CD14-positive monocyte (primary cell): ENCODE data around the gene RALB. TPM values are rescaled to one million over a fixed set of nuclear protein-coding genes. Genes with fewer than 3 reads are reported as not detected.
A peak's percentile ranks its signal among the peaks of the same experiment; 100 is the strongest.

ENCODE experiments used
- DNase-seq, 3 donors: peaks; one replicate each; pipeline ENCODE4 v3.0.0-alpha.2; 2011 to 2022
- H2AFZ ChIP-seq: 2 replicates; pipeline ENCODE4 v1.6.0; 2012; ENCODE audit warnings: mild to moderate bottlenecking, low read depth, low read length, inconsistent platforms; ENCODE audit not compliant: insufficient read depth, poor library complexity, severe bottlenecking
- H3K27ac ChIP-seq, 2 donors: 1 replicate in 1 of 2; 2 replicates in 1 of 2; pipeline ENCODE4 v1.5.1; 2012 to 2013; ENCODE audit warnings: low read length in 2 of 2, control low read depth in 1 of 2, inconsistent platforms in 1 of 2, low read depth in 1 of 2, mild to moderate bottlenecking in 1 of 2
- H3K27me3 ChIP-seq, 2 donors: one replicate each; pipeline versions ENCODE4 v1.6.0 to v1.6.1; 2011 to 2013; ENCODE audit warnings: low read length in 2 of 2; ENCODE audit not compliant: control insufficient read depth in 2 of 2, insufficient read depth in 2 of 2
- H3K36me3 ChIP-seq, 2 donors: replicated peaks in 1 of 2; 1 replicate in 1 of 2; 2 replicates in 1 of 2; pipeline versions ENCODE4 v1.5.1 to v1.6.1; 2012 to 2013; ENCODE audit warnings: low read length in 2 of 2, control low read depth in 1 of 2, inconsistent platforms in 1 of 2, mild to moderate bottlenecking in 1 of 2; ENCODE audit not compliant: insufficient read depth in 2 of 2, control insufficient read depth in 1 of 2
- H3K4me1 ChIP-seq, 2 donors: 1 replicate in 1 of 2; 2 replicates in 1 of 2; pipeline versions ENCODE4 v1.5.1 to v1.6.1; 2012 to 2013; ENCODE audit warnings: low read length in 2 of 2, control low read depth in 1 of 2, inconsistent platforms in 1 of 2, mild to moderate bottlenecking in 1 of 2, moderate library complexity in 1 of 2; ENCODE audit not compliant: insufficient read depth in 2 of 2, control insufficient read depth in 1 of 2
- H3K4me2 ChIP-seq: replicated peaks from 2 replicates; pipeline ENCODE3; 2012; ENCODE audit warnings: low read length, moderate library complexity, mild to moderate bottlenecking; ENCODE audit not compliant: poor library complexity, severe bottlenecking; ENCODE audit errors: extremely low read depth
- H3K4me3 ChIP-seq, 3 experiments: fragments of 200-600 bp in 1 of 3; sonication (generic) in 1 of 3; replicated peaks in 1 of 3; 1 replicate in 2 of 3; 2 replicates in 1 of 3; pipeline ENCODE4 v1.5.1; 2011 to 2013; ENCODE audit warnings: low read length in 3 of 3, mild to moderate bottlenecking in 3 of 3, control low read depth in 2 of 3, low read depth in 2 of 3, inconsistent platforms in 1 of 3, moderate library complexity in 1 of 3
- H3K79me2 ChIP-seq: 2 replicates; pipeline ENCODE4 v1.6.0; 2012; ENCODE audit warnings: mild to moderate bottlenecking, control low read depth, inconsistent platforms, low read length, moderate library complexity; ENCODE audit not compliant: insufficient read depth
- H3K9ac ChIP-seq: 2 replicates; pipeline ENCODE4 v1.6.0; 2017; ENCODE audit warnings: low read length, mild to moderate bottlenecking; ENCODE audit not compliant: insufficient read depth, poor library complexity, severe bottlenecking
- H3K9me3 ChIP-seq, 2 donors: replicated peaks in 1 of 2; 1 replicate in 1 of 2; 2 replicates in 1 of 2; pipeline versions ENCODE4 v1.5.1 to v1.6.1; 2012 to 2013; ENCODE audit warnings: low read length in 2 of 2, control low read depth in 1 of 2; ENCODE audit not compliant: control insufficient read depth in 1 of 2, insufficient read depth in 1 of 2
- H4K20me1 ChIP-seq: 2 replicates; pipeline ENCODE4 v1.6.0; 2012; ENCODE audit warnings: mild to moderate bottlenecking, low read length, control low read depth, moderate library complexity; ENCODE audit not compliant: insufficient read depth
- H3K27ac Mint-ChIP-seq, 7 donors: one replicate each; pipeline ENCODE4 v1.8.0; 2020; ENCODE audit warnings: mild to moderate bottlenecking in 7 of 7, mixed read lengths in 7 of 7, moderate library complexity in 6 of 7, inconsistent platforms in 2 of 7
- H3K27me3 Mint-ChIP-seq, 3 donors: one replicate each; pipeline ENCODE4 v1.8.0; 2021 to 2022; ENCODE audit warnings: low read depth in 3 of 3, mild to moderate bottlenecking in 3 of 3, mixed read lengths in 3 of 3, moderate library complexity in 3 of 3, inconsistent platforms in 1 of 3
- H3K36me3 Mint-ChIP-seq, 2 donors: one replicate each; pipeline ENCODE4 v1.8.0; 2020; ENCODE audit warnings: mixed read lengths in 2 of 2, inconsistent platforms in 1 of 2, mild to moderate bottlenecking in 1 of 2
- H3K4me1 Mint-ChIP-seq: one replicate; pipeline ENCODE4 v1.8.0; 2020; ENCODE audit warnings: mild to moderate bottlenecking, mixed read lengths
- H3K4me3 Mint-ChIP-seq, 2 donors: one replicate each; pipeline ENCODE4 v1.8.0; 2020; ENCODE audit warnings: mild to moderate bottlenecking in 2 of 2, mixed read lengths in 2 of 2, moderate library complexity in 1 of 2
- H3K9me3 Mint-ChIP-seq, 7 donors: one replicate each; pipeline ENCODE4 v1.8.0; 2020 to 2022; ENCODE audit warnings: mixed read lengths in 7 of 7, mild to moderate bottlenecking in 6 of 7, moderate library complexity in 6 of 7, inconsistent platforms in 2 of 7
- WGBS: methylation state at CpG from one replicate; pipeline ENCODE4 v1.1.5; 2013; ENCODE audit warnings: missing lambda C conversion rate; ENCODE audit not compliant: insufficient coverage; 5-methylcytosine and 5-hydroxymethylcytosine counted together
- intact Hi-C, 2 donors: fragments of 100-400 bp; cut with micrococcal nuclease; formaldehyde crosslinking; loops; one replicate each; pipeline versions ENCODE4 v1.15.0 to v1.15.1; 2023
- polyA plus RNA-seq, 3 donors: library from polyadenylated mRNA; depleted of rRNA in 1 of 3; unstranded in 2 of 3; stranded (reverse) in 1 of 3; fragments of 300-500 nt in 2 of 3; fragments of >200 nt in 1 of 3; fragmentation: Illumina TruSeq in 2 of 3; gene quantifications; 1 replicate in 2 of 3; 2 replicates in 1 of 3; pipeline ENCODE4 v1.2.3, GENCODE V29; 2012 to 2021
- TF ChIP-seq, protein P1 (sequence below): fragments of 200-600 bp; IDR thresholded peaks from one replicate; pipeline ENCODE4 v1.8.0; 2022; ENCODE audit warnings: antibody characterized with exemption, mild to moderate bottlenecking

The RALB gene
- polyA plus RNA-seq, 3 donors, result 57.2 to 163 (median 139) TPM

- Mint-ChIP-seq H3K27ac (no peak overlapping the region), H3K4me3 (no peak overlapping the region), H3K36me3 (peaks cover 12 to 22% of the 10 kb centered on the region in 2 donors), H3K9me3 (peaks cover 0 to 1% (median 0%) of the 10 kb centered on the region in 7 donors), H3K27me3 (peaks cover 0 to 6% (median 0%) of the 10 kb centered on the region in 3 donors), H3K4me1 (peaks cover 5% of the 10 kb centered on the region)
- WGBS, result 100% methylated on average over 1 of the region's 10 CpGs
- Histone ChIP-seq H3K4me1 (peaks cover 17 to 21% of the 10 kb centered on the region in 2 donors), H3K9ac (no peak overlapping the region), H3K9me3 (no peaks in the 10 kb centered on the region), H2AFZ (no peak overlapping the region), H3K27ac (peak overlapping the region in 1 of 2 donors; percentile 43), H3K27me3 (no peaks in the 10 kb centered on the region), H3K36me3 (peaks cover 32 to 61% of the 10 kb centered on the region in 2 donors), H4K20me1 (peaks cover 96% of the 10 kb centered on the region), H3K4me2 (no peak overlapping the region), H3K79me2 (peaks cover 88% of the 10 kb centered on the region), H3K4me3 (no peak overlapping the region)
- intact Hi-C loops, result no loop called here
- TF ChIP-seq, protein P1, sequence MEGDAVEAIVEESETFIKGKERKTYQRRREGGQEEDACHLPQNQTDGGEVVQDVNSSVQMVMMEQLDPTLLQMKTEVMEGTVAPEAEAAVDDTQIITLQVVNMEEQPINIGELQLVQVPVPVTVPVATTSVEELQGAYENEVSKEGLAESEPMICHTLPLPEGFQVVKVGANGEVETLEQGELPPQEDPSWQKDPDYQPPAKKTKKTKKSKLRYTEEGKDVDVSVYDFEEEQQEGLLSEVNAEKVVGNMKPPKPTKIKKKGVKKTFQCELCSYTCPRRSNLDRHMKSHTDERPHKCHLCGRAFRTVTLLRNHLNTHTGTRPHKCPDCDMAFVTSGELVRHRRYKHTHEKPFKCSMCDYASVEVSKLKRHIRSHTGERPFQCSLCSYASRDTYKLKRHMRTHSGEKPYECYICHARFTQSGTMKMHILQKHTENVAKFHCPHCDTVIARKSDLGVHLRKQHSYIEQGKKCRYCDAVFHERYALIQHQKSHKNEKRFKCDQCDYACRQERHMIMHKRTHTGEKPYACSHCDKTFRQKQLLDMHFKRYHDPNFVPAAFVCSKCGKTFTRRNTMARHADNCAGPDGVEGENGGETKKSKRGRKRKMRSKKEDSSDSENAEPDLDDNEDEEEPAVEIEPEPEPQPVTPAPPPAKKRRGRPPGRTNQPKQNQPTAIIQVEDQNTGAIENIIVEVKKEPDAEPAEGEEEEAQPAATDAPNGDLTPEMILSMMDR, result no peak
- DNase-seq, result no peak
Measured at GRCh38 chr2:120278901-120279300, 26.2 kb downstream of the RALB start.

- peaks cover 96% of the 10 kb centered on the region for H4K20me1 ChIP-seq
- peaks cover 0 to 6% (median 0%) of the 10 kb centered on the region in 3 donors for H3K27me3 Mint-ChIP-seq
- H3K27me3 ChIP-seq, result no peaks in the 10 kb centered on the region
- peaks cover 82% of the 10 kb centered on the region for H3K79me2 ChIP-seq
- H2AFZ ChIP-seq, result no peak overlapping the region
- H3K27ac Mint-ChIP-seq, result no peak overlapping the region
- H3K36me3 Mint-ChIP-seq, result peaks cover 13 to 25% of the 10 kb centered on the region in 2 donors
- peak in 1 of 3 donors; percentile 46 for DNase-seq
- 93% methylated on average over 10 of the region's 14 CpGs for WGBS
- peaks cover 0 to 1% (median 0%) of the 10 kb centered on the region in 7 donors for H3K9me3 Mint-ChIP-seq
- intact Hi-C loops, result no loop called here
- H3K27ac ChIP-seq, result peak overlapping the region in 1 of 2 donors; percentile 43
- TF ChIP-seq, protein P1, result no peak
- H3K9ac ChIP-seq, result no peak overlapping the region
- H3K4me3 ChIP-seq, result no peak overlapping the region
- no peaks in the 10 kb centered on the region for H3K9me3 ChIP-seq
- peaks cover 36 to 69% of the 10 kb centered on the region in 2 donors for H3K36me3 ChIP-seq
- H3K4me2 ChIP-seq, result no peak overlapping the region
- H3K4me1 Mint-ChIP-seq, result peaks cover 5% of the 10 kb centered on the region
- peaks cover 17 to 21% of the 10 kb centered on the region in 2 donors for H3K4me1 ChIP-seq
- H3K4me3 Mint-ChIP-seq, result no peak overlapping the region
Measured at GRCh38 chr2:120279708-120280107, 27.1 kb downstream of the RALB start.
